ENCODE results near the gene SLC16A10. TPM values are rescaled to one million over a fixed set of nuclear protein-coding genes. Genes with fewer than 3 reads are reported as not detected.

The SLC16A10 gene
- total and polyA plus RNA-seq, 2 experiments from 2014 or later = 12.1 to 30.9 TPM

- no peak for TF ChIP-seq CTCF (conservative IDR thresholded peaks at IDR 0.05; ENCODE audit: low read depth in 2 of 2)
- TF ChIP-seq STAT1 (IDR thresholded peaks at IDR 0.05; ENCODE audit: unreplicated experiment) = no peak
- TF ChIP-seq CREB1 (CRISPR knock-in tag; IDR thresholded peaks at IDR 0.05; ENCODE audit: low read depth) = no peak
- TF ChIP-seq ZNF462 (CRISPR knock-in tag; IDR thresholded peaks at IDR 0.05) = no peak
- no peak for TF ChIP-seq ZNF114 (CRISPR knock-in tag; IDR thresholded peaks at IDR 0.05)
- no peak for TF ChIP-seq EZH2 (IDR thresholded peaks at IDR 0.05; ENCODE audit: low read depth, unreplicated experiment)
Measured at GRCh38 chr6:111041917-111042316, 45.4 kb upstream of the SLC16A10 start (continued).

GRCh38 chr6:111047244-111047643, 40.1 kb upstream of the SLC16A10 start:
- Histone ChIP-seq H3K79me2 (replicated peaks; ENCODE audit: insufficient read depth) (no peaks in the 10 kb centered on the region), H2AFZ (peak overlapping the region; percentile 38; the same call in 1 of the 2 replicates), H3K27ac (ENCODE audit: low read depth) (no peak overlapping the region), H3K4me3 (no peak overlapping the region), H4K20me1 (replicated peaks; ENCODE audit: insufficient read depth) (no peaks in the 10 kb centered on the region), H3K4me1 (ENCODE audit: insufficient read depth) (no peaks in the 10 kb centered on the region), H3K36me3 (ENCODE audit: insufficient read depth) (no peaks in the 10 kb centered on the region), H3K9me2 (ENCODE audit: insufficient read depth) (peaks cover 5% of the 10 kb centered on the region), H3F3A (replicated peaks; ENCODE audit: low read depth) (no peaks in the 10 kb centered on the region), H3K4me2 (no peak overlapping the region), H3K27me3 (ENCODE audit: insufficient read depth) (no peaks in the 10 kb centered on the region)
- DNase-seq (ENCODE audit: low spot score) (no peak), ATAC-seq (no peak)
- Mint-ChIP-seq H3K27ac (no peak overlapping the region), H3K9me3 (no peaks in the 10 kb centered on the region; the same call in 2 of the 3 replicates), H3K27me3 (ENCODE audit: insufficient read depth, low read depth, poor library complexity) (peaks cover 6% of the 10 kb centered on the region), H3K4me3 (no peak overlapping the region), H3K36me3 (ENCODE audit: low read depth) (no peaks in the 10 kb centered on the region), H3K4me1 (no peaks in the 10 kb centered on the region)
- TF ChIP-seq STAT1 (IDR thresholded peaks at IDR 0.05; ENCODE audit: unreplicated experiment) = no peak

Data from GM23338 (cell line).